Measurements from ENCODE around the gene CRYL1.

DNA sequence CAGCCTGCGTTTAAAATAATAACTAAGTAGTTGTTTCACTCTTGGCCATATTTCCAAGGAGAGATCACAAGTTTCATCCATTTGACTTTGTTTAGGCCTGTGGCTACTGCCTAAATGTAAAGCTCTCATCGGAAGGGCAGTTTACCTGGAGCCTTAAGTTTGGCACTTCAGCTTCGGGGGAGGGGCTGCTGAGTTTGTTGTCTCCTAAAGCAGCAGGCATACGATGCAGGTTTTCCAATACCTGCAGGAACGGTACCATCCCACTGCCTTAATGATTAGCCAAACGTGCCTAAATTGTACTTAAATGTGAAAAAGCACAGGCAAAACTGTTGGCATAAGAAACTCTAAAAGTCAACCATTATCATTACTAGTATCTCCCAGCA is 63.1 kb downstream of the CRYL1 start:
- TF ChIP-seq POLR2A (IDR thresholded peaks at IDR 0.05) (no peak), POLR2AphosphoS5 (IDR thresholded peaks at IDR 0.05) (no peak), EP300 (IDR thresholded peaks at IDR 0.05) (no peak)
- TF ChIP-seq, protein P1, sequence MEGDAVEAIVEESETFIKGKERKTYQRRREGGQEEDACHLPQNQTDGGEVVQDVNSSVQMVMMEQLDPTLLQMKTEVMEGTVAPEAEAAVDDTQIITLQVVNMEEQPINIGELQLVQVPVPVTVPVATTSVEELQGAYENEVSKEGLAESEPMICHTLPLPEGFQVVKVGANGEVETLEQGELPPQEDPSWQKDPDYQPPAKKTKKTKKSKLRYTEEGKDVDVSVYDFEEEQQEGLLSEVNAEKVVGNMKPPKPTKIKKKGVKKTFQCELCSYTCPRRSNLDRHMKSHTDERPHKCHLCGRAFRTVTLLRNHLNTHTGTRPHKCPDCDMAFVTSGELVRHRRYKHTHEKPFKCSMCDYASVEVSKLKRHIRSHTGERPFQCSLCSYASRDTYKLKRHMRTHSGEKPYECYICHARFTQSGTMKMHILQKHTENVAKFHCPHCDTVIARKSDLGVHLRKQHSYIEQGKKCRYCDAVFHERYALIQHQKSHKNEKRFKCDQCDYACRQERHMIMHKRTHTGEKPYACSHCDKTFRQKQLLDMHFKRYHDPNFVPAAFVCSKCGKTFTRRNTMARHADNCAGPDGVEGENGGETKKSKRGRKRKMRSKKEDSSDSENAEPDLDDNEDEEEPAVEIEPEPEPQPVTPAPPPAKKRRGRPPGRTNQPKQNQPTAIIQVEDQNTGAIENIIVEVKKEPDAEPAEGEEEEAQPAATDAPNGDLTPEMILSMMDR (IDR thresholded peaks at IDR 0.05): no peak

Measured in sigmoid colon (tissue), 4 donors.